Aorta (tissue), 5 donors: ENCODE results near the gene KRTAP10-11. TPM values are rescaled to one million over a fixed set of nuclear protein-coding genes. Genes with fewer than 3 reads are reported as not detected.
"Not testable (repeated sequence)": the region's sequence is repeated elsewhere in the genome, so short reads cannot be mapped to it uniquely, and the experiment has no call there.

Source experiments
- ATAC-seq: fragments of 200-7000 bp; cut with Tn5 transposase; one replicate; pipeline ENCODE4 v1.9.1; 2022; ENCODE audit warnings: moderate library complexity; ENCODE audit not compliant: low FRiP score
- DNase-seq, 2 donors: peaks; one replicate each; pipeline ENCODE4 v3.0.0-alpha.2; 2020
- H3K27ac ChIP-seq, 2 donors: one replicate each; pipeline ENCODE4 v1.5.1; 2013; ENCODE audit warnings: low read length in 2 of 2, mild to moderate bottlenecking in 2 of 2, moderate library complexity in 2 of 2, control low read depth in 1 of 2, inconsistent platforms in 1 of 2, low read depth in 1 of 2
- H3K27me3 ChIP-seq, 2 donors: one replicate each; pipeline ENCODE4 v1.6.1; 2013; ENCODE audit warnings: control low read depth in 1 of 2, low read length in 1 of 2, mild to moderate bottlenecking in 1 of 2, moderate library complexity in 1 of 2; ENCODE audit not compliant: insufficient read depth in 2 of 2, control insufficient read depth in 1 of 2
- H3K36me3 ChIP-seq, 2 donors: one replicate each; pipeline ENCODE4 v1.6.1; 2013; ENCODE audit warnings: control low read depth in 1 of 2, low read length in 1 of 2, mild to moderate bottlenecking in 1 of 2; ENCODE audit not compliant: insufficient read depth in 2 of 2, control insufficient read depth in 1 of 2
- H3K4me1 ChIP-seq, 2 donors: one replicate each; pipeline ENCODE4 v1.6.1; 2013; ENCODE audit warnings: low read length in 2 of 2, control low read depth in 1 of 2, mild to moderate bottlenecking in 1 of 2, moderate library complexity in 1 of 2; ENCODE audit not compliant: insufficient read depth in 2 of 2, control insufficient read depth in 1 of 2
- H3K4me3 ChIP-seq, 2 donors: one replicate each; pipeline ENCODE4 v1.5.1; 2013; ENCODE audit warnings: low read length in 2 of 2, control low read depth in 1 of 2, mild to moderate bottlenecking in 1 of 2
- H3K9me3 ChIP-seq: one replicate; pipeline ENCODE4 v1.6.1; 2013; ENCODE audit warnings: mild to moderate bottlenecking, low read length; ENCODE audit not compliant: control insufficient read depth
- WGBS, 2 donors: extraction: QIAGEN DNeasy Blood & Tissue Kit; methylation state at CpG; one replicate each; pipeline ENCODE4 v1.1.7; 2013; 5-methylcytosine and 5-hydroxymethylcytosine counted together
- intact Hi-C, 2 donors: fragments of 100-400 bp; cut with DNase I; formaldehyde crosslinking; loops; one replicate each; pipeline versions ENCODE4 v1.14.2 to v1.15.0; 2022
- long read RNA-seq, 2 donors: library from polyadenylated mRNA; unstranded; transcript quantifications; one replicate each; pipeline ENCODE4 v2.0.0, GENCODE V29; 2020 to 2021
- polyA plus RNA-seq, 2 donors: library from polyadenylated mRNA; stranded (reverse); fragments of 200-250 nt; gene quantifications; one replicate each; pipeline ENCODE4 v1.2.3, GENCODE V29; 2013
- total RNA-seq, 2 donors: library from RNA; stranded (reverse); fragmentation: NEBNext Ultra II Directional; extraction: Animal tissue kit (Norgen Biotek cat#: 25700); gene quantifications; one replicate each; pipeline ENCODE4 v1.2.1, GENCODE V29; 2021
- donor health status: healthy with polysubstance abuse.
- donor health status: Bipolar disorder and iron deficiency.
- donor health status: DM: no; HTN: no; CAD: no.
- donor health status: DM: no; HTN: no; CAD: no.
- donor health status: DM: yes; HTN: yes; CAD: no.

Gene KRTAP10-11
- total RNA-seq (not detected), polyA plus RNA-seq (not detected)
- long read RNA-seq, donor 1, result 0 reads
- long read RNA-seq, donor 2, result 0 reads

- intact Hi-C loops, result not testable (repeated sequence)
Measured at GRCh38 chr21:44646366-44647221, at the start of gene KRTAP10-11. TSS of gene KRTAP10-11 (plus strand) at chr21:44646414. CDS start at chr21:44646459, 45 bp downstream.

GRCh38 chr21:44598061-44598460, 48.2 kb upstream of the KRTAP10-11 start:
- H3K27ac ChIP-seq, result no peak overlapping the region
- H3K27me3 ChIP-seq, result no peaks in the 10 kb centered on the region
- peaks cover 3% of the 10 kb centered on the region for H3K9me3 ChIP-seq
- no peak for DNase-seq
- H3K4me1 ChIP-seq, result no peaks in the 10 kb centered on the region
- ATAC-seq, result no peak
- intact Hi-C loops, result no loop called here
- no peak overlapping the region for H3K4me3 ChIP-seq
- H3K36me3 ChIP-seq, result no peaks in the 10 kb centered on the region
- WGBS, 2 donors, result 81 to 82% methylated on average over 11 of the region's 11 CpGs

More at GRCh38 chr21:44646366-44647221, at the start of gene KRTAP10-11:
- H3K27ac ChIP-seq, H3K9me3 ChIP-seq, H3K4me1 ChIP-seq, H3K4me3 ChIP-seq, H3K36me3 ChIP-seq, ATAC-seq, H3K27me3 ChIP-seq: not testable (repeated sequence)
- peak in 1 of 2 donors; percentile 62 for DNase-seq
- WGBS, 2 donors, result 77 to 80% methylated on average over 21 of the region's 21 CpGs

- Histone ChIP-seq H3K4me1 (no peaks in the 10 kb centered on the region), H3K27me3 (no peaks in the 10 kb centered on the region), H3K4me3 (no peak overlapping the region), H3K36me3 (no peaks in the 10 kb centered on the region), H3K9me3 (peaks cover 4% of the 10 kb centered on the region), H3K27ac (no peak overlapping the region)
- DNase-seq (no peak), ATAC-seq (no peak)
- intact Hi-C loops, result no loop called here
- 87 to 88% methylated on average over 8 of the region's 8 CpGs for WGBS, 2 donors
Measured at GRCh38 chr21:44599264-44600029, 46.8 kb upstream of the KRTAP10-11 start.

- H3K27ac ChIP-seq, H3K36me3 ChIP-seq, H3K4me1 ChIP-seq, ATAC-seq, H3K27me3 ChIP-seq, intact Hi-C loops, H3K4me3 ChIP-seq, H3K9me3 ChIP-seq, DNase-seq: not testable (repeated sequence)
- WGBS, 2 donors, result 56 to 61% methylated on average over 21 to 23 of the region's 23 CpGs
Measured at GRCh38 chr21:44600118-44600978, 45.9 kb upstream of the KRTAP10-11 start, which contains the start of gene KRTAP10-7. TSS of gene KRTAP10-7 (plus strand) at chr21:44600597. CDS start at chr21:44600622, 25 bp downstream.

GRCh38 chr21:44601091-44601490, 45.1 kb upstream of the KRTAP10-11 start:
- H3K4me1 ChIP-seq, H3K36me3 ChIP-seq, H3K4me3 ChIP-seq, intact Hi-C loops, H3K9me3 ChIP-seq, DNase-seq, H3K27me3 ChIP-seq, H3K27ac ChIP-seq, ATAC-seq: not testable (repeated sequence)
- 64 to 75% methylated on average over 9 to 10 of the region's 10 CpGs for WGBS, 2 donors

- no peaks in the 10 kb centered on the region for H3K27me3 ChIP-seq
- no peak for ATAC-seq
- no peaks in the 10 kb centered on the region for H3K36me3 ChIP-seq
- peaks cover 4% of the 10 kb centered on the region for H3K9me3 ChIP-seq
- DNase-seq, result no peak
- intact Hi-C loops, result no loop called here
- no peak overlapping the region for H3K27ac ChIP-seq
- no peak overlapping the region for H3K4me3 ChIP-seq
- 86 to 87% methylated on average over 23 of the region's 23 CpGs for WGBS, 2 donors
- H3K4me1 ChIP-seq, result no peaks in the 10 kb centered on the region
Measured at GRCh38 chr21:44601596-44602462, 44.4 kb upstream of the KRTAP10-11 start.

- peak; percentile 19 for ATAC-seq
- Histone ChIP-seq H3K4me3 (no peak overlapping the region), H3K27me3 (no peaks in the 10 kb centered on the region), H3K9me3 (peaks cover 4% of the 10 kb centered on the region), H3K36me3 (no peaks in the 10 kb centered on the region), H3K4me1 (no peaks in the 10 kb centered on the region), H3K27ac (no peak overlapping the region)
- DNase-seq, result no peak
- whole genome bisulfite sequencing, 2 donors, result 86 to 87% methylated on average over 20 to 21 of the region's 21 CpGs
- intact Hi-C loops, result no loop called here
Measured at GRCh38 chr21:44602463-44602850, 43.8 kb upstream of the KRTAP10-11 start.
